IPS-NIHi7 (cell line): ENCODE results near the gene ZBTB12.
"Not testable (repeated sequence)": the region's sequence is repeated elsewhere in the genome, so short reads cannot be mapped to it uniquely, and the experiment has no call there.

Experiments
- DNase-seq: peaks from one replicate; pipeline ENCODE4 v3.0.0; 2012; ENCODE audit warnings: mixed read lengths; ENCODE audit errors: extremely low spot score

The ZBTB12 gene

GRCh38 chr6:31874836-31875572 lies 26.9 kb downstream of the ZBTB12 start:
- DNase-seq, result no peak

- DNase-seq, result no peak
Observed at GRCh38 chr6:31874084-31874670, 27.7 kb downstream of the ZBTB12 start.

DNA sequence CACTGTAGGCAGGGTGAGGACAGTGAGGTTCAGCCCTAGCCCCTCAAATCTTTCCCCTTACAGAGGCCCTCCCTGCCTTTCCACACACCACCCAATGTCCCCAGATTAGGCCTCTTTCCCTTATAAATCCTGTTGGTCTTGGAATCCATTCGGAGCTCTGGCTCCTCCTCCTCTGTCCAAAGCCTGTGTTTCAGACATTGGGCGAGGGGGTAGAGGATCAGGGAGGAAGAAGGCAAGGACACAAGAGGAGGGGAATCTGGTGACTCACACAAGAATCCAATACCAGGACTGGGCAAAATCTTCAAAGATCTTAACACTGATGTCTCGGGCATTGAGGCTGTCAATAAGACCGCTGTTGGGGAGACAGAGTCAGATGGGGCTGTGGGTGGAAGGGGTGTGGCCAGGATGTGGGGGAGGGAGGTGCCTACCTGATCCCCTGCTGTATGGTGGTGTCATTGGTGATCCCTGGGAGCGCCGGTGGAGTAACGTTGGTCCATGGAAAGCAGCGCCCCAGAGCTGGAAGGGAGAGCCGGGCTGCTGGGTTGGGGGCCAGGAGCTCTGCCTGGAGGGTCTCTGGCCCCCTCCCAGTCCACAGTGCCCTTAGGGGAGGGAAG lies 30.7 kb downstream of the ZBTB12 start:
- no peak for DNase-seq

DNA sequence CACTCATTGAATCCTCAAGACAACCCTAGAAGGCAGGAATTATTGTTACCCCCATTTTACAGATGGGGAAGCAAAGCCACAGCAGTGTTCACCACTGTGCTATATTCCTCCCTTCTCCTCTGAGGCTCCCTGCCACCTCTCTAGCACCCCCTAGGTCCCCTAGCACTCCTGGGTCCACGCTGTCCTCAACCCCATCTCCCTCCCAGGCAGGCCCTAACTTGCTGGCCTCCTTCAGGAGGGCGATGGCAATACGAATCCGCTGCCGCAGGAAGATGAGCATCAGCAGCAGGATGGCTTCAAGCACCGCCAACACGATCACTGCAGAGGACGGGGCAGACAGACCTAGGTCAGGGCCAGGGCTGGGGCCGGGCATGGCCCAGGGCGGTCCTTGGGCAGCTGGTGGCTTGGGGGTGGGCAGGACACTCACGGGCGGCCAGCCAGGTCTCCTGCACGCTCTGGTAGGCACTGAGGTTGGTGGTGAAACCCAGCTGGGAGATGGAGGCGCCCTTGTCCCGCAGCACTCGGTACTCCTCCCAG lies 31.4 kb downstream of the ZBTB12 start:
- DNase-seq, result peak; percentile 47

DNA sequence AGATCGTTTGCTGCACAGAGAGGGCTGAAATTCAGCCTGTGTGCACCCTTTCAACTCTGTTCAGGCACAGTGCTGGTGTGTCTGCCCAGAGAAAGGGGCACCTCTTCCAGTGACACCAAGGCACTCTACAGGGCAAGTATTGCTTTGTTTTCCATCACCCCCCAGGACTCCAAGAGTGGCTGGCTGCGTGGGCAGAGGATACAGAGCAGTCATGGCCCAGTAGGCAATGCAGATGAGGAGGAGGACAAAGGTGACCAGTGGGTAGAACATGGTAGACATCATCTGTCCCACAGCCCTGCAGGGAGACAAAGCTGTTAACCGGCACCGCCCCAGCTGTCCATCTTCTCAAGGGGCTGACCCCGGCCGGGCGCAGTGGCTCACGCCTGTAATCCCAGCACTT lies 32.5 kb downstream of the ZBTB12 start:
- no peak for DNase-seq

DNA sequence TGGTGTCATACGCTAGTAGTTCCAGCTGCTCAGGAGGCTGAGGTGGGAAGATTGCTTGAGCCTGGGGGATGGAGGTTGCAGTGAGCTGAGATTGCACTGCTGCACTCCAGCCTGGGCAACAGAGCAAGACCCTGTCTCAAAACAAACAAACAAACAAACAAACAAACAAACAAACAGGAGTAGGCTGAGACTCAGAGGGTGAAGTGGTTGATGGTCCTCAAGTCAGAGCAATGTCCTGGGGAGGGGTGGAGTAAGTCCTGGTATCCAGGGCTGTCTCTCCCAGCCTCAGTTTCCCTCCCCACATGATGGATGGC lies 33.3 kb downstream of the ZBTB12 start:
- not testable (repeated sequence) for DNase-seq

GRCh38 chr6:31865205-31866118 lies 36.4 kb downstream of the ZBTB12 start:
- DNase-seq, result no peak

GRCh38 chr6:31864818-31865204 lies 37.1 kb downstream of the ZBTB12 start:
- no peak for DNase-seq

GRCh38 chr6:31864123-31864562 lies 37.7 kb downstream of the ZBTB12 start:
- not testable (repeated sequence) for DNase-seq

DNA sequence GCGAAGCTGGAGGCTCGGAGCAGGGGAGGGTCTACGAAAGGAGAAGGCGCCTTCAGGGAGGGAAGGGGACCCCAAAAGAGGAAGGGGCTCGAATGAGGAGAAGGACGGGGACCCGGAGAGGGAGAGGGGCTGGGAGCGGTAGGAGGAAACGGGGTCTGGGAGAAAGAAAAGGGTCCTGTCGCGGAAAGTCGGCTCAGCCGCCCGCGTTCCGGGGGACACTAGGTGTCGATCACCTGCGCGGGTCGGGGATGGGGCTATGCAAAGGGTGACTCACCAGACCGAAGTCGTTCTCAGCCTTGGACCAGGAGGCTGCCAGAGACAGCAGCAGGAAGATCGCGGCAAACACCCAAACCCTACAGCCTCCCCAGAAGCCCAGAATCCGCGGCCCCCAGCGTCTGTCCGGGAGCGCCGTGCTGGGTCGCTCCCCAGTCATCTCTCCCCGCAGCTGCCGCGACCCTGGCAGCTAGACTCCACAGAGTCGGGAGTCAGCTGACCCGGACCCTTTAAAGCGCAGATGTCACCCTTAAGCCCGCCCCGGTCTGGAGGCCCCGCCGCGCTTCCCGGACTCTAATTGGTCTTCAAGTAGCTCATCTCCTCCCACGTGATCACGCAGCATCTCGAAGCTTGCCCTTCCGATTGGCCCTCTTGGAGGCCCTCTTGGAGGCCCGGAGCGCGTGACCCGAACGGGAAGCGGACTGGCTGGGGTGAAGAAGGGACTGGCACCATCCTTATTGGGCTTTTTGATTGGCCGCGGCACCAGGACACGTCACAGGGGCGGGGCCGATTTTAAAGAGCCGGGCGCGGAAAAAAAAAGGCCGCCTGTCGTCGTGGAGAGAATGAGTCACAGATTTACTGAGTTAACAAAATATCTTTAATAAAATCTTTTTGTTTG lies 39.3 kb downstream of the ZBTB12 start, which contains the start of gene NEU1:
TSS of gene NEU1 (minus strand) at position 478 of the 892 bp plus-strand sequence. CDS start at position 433, 45 bp downstream.
- peak; percentile 100 for DNase-seq

- DNase-seq, result no peak
Observed at GRCh38 chr6:31861919-31862343, 40.0 kb downstream of the ZBTB12 start.

DNA sequence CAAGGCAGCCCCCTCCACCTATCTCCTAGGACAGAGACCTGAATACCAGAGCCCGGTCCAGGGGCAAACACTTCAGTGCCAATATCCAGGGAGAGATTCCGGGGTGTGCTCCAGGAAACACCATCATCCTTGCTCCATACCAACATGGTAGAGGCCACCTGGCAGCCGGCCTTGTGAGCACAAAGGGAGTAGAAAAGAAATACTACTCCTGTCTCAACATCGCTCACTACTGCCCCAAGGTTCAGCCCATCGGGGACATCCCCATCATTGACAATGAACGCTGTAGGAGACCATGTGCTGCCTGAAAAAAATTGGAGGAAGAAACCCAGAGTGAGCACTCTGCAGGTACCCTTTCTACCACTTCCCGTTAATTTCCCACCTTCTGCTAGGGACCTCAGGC lies 40.7 kb downstream of the ZBTB12 start:
- DNase-seq, result no peak

DNA sequence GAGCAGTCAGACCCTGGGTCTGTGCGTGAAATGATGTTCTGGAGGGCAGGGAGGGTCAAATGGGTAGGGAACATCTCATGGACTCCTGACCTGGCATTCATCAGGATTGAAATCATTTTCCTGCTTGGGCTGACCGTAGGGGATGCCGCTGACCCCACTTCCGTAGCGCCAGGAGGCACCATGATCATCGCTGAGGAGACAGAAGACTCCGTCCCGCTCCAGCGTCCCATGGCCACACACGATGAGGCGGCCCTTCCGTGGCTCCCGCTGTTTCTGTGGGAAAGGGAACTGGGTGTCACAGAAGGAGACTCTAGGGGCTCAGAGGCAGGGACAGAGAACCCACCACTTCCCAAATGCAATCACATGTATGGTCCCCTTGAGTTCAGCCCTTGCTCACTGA lies 41.5 kb downstream of the ZBTB12 start:
- no peak for DNase-seq

GRCh38 chr6:31859923-31860322 lies 42.0 kb downstream of the ZBTB12 start:
- no peak for DNase-seq

GRCh38 chr6:31858707-31859106 lies 43.2 kb downstream of the ZBTB12 start:
- no peak for DNase-seq

DNA sequence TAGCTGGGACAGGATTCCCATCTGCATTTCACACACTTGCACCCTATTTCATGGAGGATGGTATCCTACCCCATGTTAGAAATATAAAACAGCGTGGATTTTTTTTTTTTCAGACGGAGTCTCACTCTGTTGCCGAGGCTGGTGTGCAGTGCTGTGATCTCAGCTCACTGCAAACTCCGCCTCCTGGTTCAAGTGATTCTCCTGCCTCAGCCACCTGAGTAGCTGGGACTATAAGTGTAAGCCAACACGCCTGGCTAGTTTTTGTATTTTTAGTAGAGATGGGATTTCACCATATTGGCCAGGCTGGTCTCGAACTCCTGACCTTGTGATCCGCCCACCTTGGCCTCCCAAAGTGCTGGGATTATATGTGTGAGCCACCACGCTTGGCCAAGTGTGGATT lies 44.1 kb downstream of the ZBTB12 start:
- DNase-seq, result not testable (repeated sequence)

GRCh38 chr6:31851980-31852718 lies 49.7 kb downstream of the ZBTB12 start:
- not testable (repeated sequence) for DNase-seq

DNA sequence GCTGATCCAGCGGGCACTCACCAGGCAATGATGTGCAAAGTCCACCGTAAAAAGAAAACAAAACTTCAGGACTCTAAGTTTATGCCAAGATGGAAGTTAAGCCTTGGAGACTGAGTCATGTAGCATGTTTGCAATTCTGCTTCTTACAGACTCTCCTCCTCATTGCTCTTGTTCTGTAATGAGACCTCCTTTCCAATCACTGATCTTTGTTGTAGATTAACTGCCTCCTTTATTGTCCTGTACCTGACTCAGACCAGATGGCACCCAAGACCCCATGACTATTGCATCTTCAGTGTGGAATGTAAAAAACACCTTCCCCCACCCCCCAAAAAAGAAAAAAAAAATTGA lies 50.4 kb downstream of the ZBTB12 start:
- no peak for DNase-seq

- DNase-seq, result no peak
Observed at GRCh38 chr6:31850765-31851484, 51.0 kb downstream of the ZBTB12 start.
